Right kidney (tissue), 1 donor: ENCODE results near the gene CTSA.

Experiments used
- DNase-seq: peaks from one replicate; pipeline ENCODE4 v3.0.0-alpha.2; 2016

Gene CTSA

DNA sequence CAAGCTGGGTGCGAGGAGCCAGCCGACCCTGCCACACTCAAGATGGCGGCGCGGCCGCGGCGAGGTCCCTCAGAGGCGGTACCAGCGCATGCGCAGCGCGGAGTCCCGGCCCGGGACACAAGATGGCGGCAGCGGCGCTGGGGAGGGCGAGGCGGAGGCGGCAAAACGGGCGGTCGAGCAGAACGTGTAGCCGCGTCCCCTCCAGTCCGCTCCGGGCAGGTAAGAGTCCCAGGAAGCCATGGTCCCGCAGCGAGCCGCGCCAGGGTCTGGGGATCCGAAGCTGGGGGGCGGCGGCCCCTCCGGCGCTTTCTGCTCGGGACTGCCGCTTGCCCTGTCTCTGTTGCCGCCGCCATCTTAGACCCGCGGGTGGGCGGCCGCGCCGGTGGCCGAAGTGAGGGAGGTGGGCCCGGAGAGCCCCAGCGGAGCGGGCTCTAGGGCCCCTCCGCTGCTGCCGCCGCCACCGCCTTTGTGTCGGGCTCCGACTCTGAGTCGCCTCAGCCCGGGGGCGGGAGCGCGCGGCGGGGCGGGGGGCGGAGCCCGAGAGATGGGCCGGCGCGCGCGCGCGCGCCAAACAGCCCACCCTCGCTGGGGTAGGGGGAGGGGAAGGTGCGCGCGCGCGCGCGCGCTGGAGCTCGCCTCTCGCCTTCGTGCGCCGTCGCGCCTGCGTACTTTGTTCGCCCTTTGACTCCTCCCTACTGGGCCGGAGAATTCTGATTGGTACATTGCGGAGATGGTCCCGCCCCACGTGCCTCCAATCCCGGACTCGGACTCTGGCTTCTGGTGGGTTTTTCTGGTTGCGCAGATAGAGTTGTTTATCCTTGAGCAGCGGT lies 43.7 kb downstream of the CTSA start, which contains the start of gene PCIF1:
PCIF1 (plus strand) TSS at position 98 of the 830 bp plus-strand sequence. CDS start 4,317 bp downstream, outside the sequence.
- DNase-seq: peak; percentile 99

DNA sequence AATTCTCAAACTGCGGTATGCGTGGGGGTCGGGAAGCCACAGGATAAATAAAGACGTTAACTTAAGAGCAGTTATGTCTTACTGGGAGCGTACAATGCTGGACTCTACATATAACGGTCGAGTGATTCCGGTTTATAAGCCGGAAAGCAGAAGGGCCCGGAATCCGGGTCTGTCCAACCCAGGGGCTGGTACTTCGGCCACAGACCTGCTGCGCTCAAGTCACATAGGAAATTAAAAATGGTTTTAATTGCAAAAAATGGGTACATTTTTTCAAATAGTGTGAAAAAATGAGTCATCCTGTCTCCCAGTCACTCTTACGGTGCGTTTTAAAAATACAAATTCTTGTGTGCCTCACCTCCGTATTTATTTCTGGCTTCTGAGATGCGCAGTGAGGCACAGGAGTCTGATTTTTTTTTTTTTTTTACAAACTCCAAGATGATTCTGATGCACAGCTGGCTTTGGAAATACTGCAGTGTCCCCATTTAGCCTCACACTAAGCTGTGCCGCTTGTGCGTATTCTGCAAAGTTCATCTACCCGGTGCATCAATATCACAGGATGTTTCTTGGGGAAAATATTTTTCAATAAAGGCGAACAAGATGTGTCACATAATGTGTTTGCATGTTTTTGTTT lies 44.4 kb downstream of the CTSA start:
- DNase-seq: no peak

DNA sequence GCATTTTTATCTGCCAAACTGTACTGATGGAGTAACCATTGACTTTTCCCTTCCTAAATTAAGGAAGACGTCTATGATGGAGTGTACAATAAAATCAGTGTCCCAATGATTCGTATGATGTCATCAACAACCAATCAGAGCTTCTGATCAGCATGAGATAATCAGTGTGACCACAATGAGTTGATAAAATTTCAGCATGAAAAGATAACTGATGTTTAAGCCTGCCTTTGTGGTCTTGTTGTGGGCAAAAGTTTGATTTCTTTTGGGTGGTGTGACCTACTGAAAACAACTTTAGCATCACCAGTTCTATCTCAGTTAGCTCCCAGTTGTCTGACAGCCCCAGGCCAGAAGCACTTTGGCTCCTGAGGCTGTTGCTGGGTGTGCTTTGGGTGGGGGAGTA lies 46.6 kb downstream of the CTSA start:
- DNase-seq: no peak

DNA sequence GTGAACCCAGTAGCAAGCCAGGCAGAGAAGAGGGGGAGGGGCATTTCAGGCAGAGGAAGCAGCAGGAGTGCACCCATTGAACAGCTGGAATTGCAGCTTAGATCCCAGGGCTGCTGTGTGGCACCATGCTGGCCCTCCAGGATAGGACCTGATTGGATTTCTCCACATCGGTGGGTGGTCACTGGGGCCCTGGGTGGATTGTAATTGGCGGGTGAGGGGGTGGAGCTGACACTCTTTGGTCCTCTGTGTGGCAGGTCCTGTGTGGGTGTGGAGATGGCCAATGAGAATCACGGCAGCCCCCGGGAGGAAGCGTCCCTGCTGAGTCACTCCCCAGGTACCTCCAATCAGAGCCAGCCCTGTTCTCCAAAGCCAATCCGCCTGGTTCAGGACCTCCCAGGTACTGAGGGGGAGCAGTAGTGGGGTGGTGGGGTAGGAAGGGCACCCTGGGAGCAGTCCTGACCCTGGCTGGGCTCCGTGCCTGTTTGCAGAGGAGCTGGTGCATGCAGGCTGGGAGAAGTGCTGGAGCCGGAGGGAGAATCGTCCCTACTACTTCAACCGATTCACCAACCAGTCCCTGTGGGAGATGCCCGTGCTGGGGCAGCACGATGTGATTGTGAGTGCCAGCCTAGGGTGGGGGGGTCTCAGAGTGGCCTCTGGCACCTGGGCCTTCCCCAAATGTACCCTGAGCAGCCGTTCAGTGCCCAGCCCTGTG lies 47.7 kb downstream of the CTSA start:
- DNase-seq: no peak

DNA sequence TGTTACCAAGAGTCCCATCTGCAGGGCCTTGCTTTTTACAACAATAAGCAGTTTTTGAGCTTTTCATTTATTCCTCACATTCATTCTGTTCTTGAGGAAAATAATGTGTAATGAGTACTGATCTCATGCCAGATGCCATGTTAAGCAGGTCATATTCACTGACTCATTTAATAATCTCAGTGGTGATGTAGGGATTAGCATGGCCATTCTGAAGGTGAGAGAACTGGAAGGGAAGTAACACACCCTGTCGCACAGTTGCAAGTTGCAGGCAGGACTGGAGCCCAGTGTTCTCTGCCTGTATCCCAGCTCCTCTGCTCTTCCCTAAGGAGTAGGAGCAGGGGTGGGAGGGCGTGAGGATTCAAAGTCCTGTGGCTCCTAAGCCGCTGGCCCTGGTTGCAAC lies 48.9 kb downstream of the CTSA start:
- DNase-seq: no peak

DNA sequence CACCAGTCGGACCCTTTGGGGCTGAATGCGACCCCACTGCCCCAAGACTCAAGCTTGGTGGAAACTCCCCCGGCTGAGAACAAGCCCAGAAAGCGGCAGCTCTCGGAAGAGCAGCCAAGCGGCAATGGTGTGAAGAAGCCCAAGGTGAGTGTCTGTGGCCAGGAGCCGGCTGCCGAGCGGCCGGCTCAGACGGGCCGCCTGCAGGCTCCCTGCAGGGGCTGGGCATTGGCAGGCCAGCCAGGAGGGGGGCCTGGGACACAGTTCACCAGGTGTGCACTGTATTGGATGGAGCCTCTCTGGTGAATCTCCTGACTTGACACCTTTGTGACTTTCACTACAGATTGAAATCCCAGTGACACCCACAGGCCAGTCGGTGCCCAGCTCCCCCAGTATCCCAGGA lies 49.3 kb downstream of the CTSA start:
- DNase-seq: no peak

DNA sequence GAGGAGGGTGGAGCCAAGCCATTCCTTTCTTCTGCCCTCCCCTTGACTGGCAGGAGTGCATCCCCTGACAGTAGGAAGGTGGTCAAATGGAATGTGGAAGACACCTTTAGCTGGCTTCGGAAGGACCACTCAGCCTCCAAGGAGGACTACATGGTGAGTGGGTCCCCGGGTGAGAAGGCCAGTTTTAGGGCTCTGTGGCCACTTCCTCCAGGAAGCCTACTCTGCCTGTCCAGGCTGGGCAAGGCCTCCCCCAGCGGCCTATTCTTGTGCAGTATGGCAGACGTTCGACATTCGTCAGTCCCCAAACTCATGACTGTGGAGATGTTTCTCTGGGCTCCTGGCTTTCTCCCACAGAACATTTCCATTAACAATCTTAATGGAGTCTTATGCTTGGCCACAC lies 52.5 kb downstream of the CTSA start:
- DNase-seq: no peak

DNA sequence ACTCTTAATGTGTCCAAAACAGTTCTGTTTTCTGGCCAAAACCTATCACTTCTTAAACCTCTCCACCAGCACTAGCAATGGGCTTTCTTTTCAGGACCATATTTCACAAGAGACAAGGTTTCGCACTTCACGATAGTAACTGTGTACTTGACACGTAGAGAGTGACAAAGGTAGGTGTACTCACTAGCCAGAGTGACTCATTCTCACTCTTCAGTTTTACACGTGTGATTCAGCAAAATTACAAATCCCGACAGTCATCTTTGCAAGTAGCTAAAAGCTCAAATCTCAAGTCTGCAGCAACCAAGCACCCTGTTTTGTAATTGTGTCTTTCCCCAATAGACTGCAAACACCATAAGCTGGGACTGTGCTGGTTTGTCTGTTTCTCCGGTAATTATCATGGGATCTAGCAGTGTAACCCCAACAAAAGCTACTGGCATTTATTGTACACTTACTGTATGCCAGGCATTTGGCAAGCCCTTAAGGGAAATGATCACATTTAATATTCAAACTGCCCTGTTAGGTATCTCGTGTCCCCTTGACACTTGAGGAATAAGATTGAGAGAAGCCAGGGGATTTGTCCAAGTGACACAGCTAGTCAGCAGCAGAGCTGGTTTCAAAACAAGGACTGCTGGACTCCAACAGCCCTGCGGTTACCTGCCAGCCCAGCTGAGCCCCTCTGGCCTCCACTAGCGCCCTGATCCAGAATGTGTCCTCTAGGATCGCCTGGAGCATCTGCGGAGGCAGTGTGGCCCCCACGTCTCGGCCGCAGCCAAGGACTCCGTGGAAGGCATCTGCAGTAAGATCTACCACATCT lies 53.2 kb downstream of the CTSA start:
- DNase-seq: no peak

DNA sequence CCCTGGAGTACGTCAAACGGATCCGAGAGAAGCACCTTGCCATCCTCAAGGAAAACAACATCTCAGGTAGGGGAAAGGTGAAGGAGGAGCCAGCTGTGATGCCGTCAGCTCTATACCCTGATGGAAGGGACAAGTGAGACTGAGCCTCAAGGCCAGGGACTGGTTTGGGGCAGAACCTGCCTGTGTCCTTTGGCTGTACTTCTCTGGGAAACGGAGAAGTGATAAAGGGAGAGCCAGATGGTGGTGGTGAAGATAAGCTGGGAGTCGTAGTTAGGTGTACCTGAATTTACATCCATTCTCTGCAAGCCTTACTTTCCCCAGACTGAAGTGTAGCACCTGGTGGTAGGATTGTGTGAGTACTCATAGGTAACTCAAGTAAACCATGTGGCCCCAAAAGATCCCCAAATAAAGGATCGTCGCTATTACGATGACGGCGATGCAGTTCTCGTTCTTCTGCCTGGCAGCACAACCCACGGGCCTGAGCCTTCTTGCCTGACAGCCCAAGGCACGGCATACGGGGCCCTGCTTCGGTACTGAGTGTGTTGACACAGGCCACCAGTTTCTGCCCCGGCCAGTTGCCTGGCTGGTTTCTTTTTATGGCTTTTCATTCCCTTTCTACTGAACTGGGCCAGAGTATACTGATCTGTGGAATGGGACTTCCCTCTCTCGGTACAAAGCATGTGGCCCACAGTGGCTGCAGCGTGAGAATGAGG lies 54.0 kb downstream of the CTSA start:
- DNase-seq: no peak

DNA sequence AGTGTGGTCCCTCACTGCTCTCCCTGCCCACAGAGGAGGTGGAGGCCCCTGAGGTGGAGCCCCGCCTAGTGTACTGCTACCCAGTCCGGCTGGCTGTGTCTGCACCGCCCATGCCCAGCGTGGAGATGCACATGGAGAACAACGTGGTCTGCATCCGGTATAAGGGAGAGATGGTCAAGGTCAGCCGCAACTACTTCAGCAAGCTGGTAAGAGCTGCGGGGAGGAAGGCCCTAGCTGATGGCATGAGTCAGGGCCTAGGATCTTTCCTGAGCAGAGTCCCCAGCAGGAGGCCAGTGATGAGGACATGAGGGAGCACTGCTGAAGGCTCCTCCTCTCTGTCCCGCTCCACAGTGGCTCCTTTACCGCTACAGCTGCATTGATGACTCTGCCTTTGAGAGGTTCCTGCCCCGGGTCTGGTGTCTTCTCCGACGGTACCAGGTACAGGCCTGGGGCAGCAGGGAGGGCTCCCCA lies 54.6 kb downstream of the CTSA start:
- DNase-seq: no peak

DNA sequence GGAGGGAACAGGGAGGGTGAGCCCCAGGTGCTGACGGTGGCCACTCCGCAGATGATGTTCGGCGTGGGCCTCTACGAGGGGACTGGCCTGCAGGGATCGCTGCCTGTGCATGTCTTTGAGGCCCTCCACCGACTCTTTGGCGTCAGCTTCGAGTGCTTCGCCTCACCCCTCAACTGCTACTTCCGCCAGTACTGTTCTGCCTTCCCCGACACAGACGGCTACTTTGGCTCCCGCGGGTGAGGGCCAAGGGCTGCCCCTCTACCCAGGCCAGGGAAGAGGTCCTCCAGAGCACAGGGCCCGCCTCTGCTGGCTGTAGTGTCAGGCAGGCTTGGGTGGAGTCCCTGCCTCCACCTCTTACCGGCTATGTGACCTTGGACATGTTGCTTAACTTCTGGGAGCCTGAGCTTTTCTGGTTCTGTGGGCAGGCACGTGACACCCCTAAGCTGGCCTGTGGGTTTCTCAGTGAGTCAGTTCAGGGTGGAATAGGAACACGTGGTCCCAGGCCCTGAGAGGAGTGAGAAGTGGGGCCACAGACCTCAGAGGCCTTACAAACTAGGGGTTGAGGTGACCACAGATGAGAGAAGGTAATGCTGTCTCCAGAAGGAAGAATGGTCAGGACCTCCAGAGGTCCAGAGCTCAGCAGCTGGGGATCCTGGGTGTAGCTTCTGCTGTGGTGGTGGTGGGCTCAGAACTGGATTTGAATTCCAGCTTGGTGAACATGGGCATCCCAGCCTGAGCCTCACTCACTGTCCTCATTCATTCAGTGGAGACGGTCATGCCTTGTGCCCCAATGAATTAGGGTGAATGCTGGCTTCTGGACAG lies 55.2 kb downstream of the CTSA start:
- DNase-seq: no peak

DNA sequence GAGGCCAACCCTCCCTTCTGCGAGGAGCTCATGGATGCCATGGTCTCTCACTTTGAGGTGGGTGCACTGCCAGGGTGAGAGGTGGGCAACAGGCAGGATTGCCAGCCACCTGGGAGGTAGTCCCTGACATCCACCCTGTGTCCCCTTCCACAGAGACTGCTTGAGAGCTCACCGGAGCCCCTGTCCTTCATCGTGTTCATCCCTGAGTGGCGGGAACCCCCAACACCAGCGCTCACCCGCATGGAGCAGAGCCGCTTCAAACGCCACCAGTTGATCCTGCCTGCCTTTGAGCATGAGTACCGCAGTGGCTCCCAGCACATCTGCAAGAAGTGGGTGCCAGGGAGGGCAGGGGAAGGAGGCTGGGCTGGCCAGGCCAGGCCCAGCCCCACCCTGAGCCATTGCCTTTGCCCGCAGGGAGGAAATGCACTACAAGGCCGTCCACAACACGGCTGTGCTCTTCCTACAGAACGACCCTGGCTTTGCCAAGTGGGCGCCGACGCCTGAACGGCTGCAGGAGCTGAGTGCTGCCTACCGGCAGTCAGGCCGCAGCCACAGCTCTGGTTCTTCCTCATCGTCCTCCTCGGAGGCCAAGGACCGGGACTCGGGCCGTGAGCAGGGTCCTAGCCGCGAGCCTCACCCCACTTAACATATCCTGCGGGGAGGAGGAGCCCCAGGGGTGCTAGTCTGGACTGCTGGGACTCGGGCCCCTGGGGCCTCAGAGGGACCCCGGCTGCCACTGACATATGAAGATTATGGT lies 56.2 kb downstream of the CTSA start:
- DNase-seq: no peak

DNA sequence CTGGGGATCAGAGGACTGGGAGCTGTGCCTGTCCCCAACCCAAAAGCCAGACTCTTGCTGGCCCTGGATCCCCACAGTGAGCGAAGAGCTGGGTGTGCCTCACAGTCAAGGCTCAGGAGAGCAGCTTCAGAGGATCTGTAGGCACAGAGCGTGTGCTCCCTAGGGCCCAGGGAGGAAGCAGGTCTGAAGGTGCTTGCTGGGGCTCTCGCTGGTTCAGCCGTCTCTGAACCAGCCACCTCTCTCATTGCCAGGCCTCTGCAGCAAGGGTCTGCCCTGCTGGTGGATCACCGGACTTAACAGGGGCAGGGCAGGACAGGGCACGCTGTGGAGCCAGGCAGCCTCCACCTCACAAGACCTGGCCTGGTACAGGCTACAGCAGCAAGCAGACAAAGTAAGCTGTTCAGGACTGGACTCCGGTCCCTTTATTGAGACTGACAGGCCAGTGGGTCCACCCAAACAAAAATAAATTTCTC lies 57.2 kb downstream of the CTSA start:
- DNase-seq: no peak
